GM19099 (cell line): ENCODE results near the gene SPEN.

Source experiments
- POLR2A ChIP-seq: IDR thresholded peaks from 3 replicates; pipeline ENCODE4 v1.6.1; 2011; ENCODE audit warnings: low read depth; ENCODE audit not compliant: insufficient read length; ENCODE audit errors: extremely low read depth

Gene SPEN

DNA sequence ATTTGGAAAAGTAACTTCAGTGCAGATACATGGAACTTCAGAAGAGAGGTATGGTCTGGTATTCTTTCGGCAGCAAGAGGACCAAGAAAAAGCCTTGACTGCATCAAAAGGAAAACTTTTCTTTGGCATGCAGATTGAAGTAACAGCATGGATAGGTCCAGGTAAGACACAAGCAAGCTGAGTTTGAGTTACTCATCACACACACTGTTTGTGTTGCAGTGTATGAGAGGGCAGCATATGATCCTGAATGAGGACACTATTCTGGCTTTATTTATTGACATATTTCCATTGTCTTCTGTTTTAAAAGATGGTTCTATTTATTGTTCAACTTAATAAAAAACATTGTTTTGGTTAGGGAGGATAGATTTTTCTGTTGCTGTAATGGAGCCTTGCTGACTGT is 63.6 kb downstream of the SPEN start:
- TF ChIP-seq POLR2A, result no peak

GRCh38 chr1:15911927-15912326 is 64.4 kb downstream of the SPEN start:
- no peak for TF ChIP-seq POLR2A

- no peak for TF ChIP-seq POLR2A
Measured at GRCh38 chr1:15915991-15916390, 68.5 kb downstream of the SPEN start.

GRCh38 chr1:15916417-15916816 is 68.9 kb downstream of the SPEN start:
- no peak for TF ChIP-seq POLR2A

DNA sequence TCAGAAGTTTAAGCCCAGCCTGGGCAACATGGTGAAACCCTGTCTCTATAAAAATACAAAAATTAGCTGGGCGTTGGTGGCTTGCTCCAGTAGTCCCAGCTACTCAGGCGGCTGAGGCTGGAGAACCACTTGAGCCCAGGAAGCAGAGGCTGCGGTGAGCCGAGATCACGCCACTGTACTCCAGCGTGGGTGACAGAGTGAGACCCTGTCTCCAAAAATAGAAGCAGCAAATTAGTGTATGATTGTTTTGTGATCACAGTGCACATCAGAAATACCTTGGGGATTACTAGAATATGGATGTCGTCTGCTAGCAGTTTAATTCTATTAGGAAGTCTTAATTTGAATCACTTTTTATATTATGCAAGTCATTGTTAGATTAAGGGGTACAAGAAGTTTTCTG is 69.4 kb downstream of the SPEN start:
- no peak for TF ChIP-seq POLR2A

GRCh38 chr1:15918962-15919715 is 71.6 kb downstream of the SPEN start:
- TF ChIP-seq POLR2A, result no peak

DNA sequence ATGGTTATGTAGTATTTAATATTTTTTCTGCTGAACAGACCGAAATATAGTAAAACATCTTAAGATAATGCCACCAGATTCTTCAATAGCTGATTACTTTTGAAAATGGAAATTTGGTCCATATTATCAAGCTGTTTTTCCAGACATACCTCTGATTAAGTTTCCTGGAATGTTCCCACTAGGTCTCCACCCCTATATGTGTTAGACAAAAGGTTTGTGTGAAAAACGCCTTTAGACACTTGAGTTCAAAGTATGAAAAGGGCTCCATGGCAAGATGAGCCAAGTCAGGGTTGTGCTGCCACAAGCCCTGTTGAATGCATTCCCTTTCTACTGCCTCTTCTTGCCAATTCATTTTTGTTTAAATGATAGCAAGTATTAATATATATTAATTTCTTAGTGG is 75.7 kb downstream of the SPEN start:
- TF ChIP-seq POLR2A, result no peak

DNA sequence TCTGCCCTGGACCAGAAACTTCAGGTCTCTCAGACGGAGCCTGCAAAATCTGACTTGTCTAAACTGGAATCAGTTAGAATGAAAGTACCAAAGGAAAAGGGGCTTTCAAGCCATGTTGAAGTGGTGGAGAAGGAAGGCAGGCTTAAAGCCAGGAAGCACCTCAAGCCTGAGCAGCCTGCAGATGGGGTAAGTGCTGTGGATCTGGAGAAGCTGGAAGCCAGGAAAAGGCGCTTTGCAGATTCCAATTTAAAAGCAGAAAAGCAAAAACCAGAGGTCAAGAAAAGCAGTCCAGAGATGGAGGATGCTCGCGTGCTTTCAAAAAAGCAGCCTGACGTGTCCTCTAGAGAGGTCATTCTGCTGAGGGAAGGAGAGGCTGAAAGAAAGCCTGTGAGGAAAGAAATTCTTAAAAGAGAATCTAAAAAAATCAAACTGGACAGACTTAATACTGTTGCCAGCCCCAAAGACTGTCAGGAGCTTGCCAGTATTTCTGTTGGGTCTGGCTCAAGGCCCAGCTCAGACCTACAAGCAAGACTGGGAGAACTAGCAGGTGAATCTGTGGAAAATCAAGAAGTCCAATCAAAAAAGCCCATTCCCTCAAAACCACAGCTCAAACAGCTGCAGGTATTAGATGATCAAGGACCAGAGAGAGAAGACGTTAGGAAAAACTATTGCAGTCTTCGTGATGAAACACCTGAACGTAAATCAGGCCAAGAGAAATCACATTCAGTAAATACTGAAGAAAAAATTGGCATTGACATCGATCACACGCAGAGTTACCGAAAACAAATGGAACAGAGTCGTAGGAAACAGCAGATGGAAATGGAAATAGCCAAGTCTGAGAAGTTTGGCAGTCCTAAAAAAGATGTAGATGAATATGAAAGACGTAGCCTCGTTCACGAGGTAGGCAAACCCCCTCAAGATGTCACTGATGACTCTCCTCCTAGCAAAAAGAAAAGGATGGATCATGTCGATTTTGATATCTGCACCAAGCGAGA is 81.8 kb downstream of the SPEN start:
- TF ChIP-seq POLR2A, result no peak

DNA sequence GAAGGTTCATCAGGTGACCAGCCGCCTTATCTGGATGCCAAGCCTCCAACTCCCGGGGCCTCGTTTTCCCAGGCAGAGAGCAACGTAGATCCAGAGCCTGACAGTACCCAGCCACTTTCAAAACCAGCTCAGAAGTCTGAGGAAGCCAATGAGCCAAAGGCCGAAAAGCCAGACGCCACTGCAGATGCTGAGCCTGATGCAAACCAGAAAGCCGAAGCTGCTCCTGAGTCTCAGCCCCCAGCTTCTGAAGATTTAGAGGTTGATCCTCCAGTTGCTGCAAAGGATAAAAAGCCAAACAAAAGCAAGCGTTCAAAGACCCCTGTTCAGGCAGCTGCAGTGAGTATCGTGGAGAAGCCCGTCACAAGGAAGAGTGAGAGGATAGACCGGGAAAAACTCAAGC is 83.9 kb downstream of the SPEN start:
- TF ChIP-seq POLR2A, result no peak

DNA sequence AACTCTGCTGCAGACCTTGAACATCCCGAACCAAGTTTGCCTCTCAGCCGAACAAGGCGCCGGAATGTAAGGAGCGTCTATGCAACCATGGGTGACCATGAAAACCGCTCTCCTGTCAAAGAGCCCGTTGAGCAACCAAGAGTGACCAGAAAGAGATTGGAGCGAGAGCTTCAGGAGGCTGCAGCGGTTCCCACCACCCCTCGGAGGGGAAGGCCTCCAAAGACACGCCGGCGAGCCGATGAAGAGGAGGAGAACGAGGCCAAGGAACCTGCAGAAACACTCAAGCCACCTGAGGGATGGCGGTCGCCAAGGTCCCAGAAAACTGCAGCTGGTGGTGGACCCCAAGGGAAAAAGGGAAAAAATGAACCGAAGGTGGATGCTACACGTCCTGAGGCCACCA is 84.4 kb downstream of the SPEN start:
- TF ChIP-seq POLR2A, result no peak

- no peak for TF ChIP-seq POLR2A
Measured at GRCh38 chr1:15932612-15933011, 85.1 kb downstream of the SPEN start.

GRCh38 chr1:15933684-15934083 is 86.2 kb downstream of the SPEN start:
- TF ChIP-seq POLR2A, result no peak

DNA sequence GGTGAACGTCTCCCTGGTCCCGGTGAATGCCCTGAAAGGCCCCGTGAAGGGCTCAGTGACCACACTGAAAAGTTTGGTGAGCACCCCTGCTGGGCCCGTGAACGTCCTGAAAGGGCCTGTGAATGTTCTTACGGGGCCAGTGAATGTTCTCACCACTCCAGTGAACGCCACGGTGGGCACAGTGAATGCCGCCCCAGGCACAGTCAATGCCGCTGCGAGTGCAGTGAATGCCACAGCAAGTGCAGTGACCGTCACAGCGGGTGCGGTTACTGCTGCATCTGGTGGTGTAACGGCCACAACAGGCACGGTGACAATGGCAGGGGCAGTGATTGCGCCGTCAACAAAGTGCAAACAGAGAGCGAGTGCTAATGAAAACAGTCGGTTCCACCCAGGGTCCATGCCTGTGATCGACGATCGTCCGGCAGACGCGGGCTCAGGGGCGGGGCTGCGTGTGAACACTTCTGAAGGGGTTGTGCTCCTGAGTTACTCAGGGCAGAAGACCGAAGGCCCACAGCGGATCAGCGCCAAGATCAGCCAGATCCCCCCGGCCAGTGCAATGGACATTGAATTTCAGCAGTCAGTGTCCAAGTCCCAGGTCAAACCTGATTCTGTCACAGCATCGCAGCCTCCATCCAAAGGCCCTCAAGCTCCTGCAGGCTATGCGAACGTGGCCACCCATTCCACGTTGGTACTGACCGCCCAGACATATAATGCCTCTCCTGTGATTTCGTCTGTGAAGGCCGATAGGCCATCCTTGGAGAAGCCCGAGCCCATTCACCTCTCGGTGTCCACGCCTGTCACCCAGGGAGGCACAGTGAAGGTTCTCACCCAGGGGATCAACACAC is 86.9 kb downstream of the SPEN start:
- no peak for TF ChIP-seq POLR2A

- no peak for TF ChIP-seq POLR2A
Measured at GRCh38 chr1:15935056-15935950, 87.8 kb downstream of the SPEN start.
